Stimulated activated CD4-positive, alpha-beta T cell treated with anti-CD3 and anti-CD28 coated beads, Interleukin-12 subunit alpha, Interleukin-12 subunit beta, amount 100 ng/mL, for 48 hours (primary cell): Measurements from ENCODE around the gene LRP1.

ENCODE experiments used
- DNase-seq, 3 donors: peaks; one replicate each; pipeline ENCODE4 v3.0.0-alpha.2; 2020; ENCODE audit warnings: low read depth in 2 of 3, low spot score in 1 of 3

Gene LRP1

DNA sequence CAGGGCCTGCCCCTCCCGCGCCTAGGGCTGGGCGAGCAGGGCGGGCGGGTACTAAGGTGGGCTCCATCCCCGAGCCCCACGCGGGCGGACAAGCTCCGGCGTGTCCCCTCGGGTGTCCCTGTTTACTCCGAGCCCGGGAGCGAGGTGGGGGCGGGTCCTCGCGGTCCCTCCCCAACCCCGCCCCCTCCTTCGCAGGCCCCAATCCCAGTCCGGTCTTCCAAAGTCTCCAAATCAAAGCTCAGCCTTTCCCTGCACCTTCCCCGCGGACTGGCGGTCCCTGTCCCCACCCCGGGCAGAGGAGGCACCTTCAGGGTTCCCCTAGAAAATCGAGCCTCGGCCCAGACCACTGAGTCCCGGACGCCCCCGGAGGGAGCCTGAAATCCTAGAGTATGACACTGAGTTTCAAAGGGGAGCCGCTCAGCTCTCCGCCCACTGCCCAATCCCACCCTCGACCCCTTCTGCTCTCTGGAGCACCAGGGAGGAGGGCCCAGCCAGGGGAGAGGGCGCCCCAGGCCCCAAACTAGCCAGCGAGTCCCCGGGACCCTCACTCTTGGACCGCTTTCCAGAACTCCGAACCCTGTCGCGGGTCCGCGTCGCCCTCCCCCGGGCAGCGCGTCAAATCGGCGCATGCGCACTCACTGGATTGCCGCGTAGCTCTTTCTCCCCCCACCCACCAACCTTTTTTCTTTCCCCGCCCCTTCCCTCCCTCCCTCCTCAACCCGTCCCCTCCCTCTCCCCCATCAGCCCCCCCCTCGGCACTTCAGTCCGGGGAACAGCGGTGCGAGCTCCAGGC, at the start of gene LRP1:
TSS of gene LRP1 (plus strand) at position 758 of the 793 bp plus-strand sequence. CDS start 482 bp downstream, outside the sequence.
- DNase-seq: peak; percentile 38 to 68 (median 55)

DNA sequence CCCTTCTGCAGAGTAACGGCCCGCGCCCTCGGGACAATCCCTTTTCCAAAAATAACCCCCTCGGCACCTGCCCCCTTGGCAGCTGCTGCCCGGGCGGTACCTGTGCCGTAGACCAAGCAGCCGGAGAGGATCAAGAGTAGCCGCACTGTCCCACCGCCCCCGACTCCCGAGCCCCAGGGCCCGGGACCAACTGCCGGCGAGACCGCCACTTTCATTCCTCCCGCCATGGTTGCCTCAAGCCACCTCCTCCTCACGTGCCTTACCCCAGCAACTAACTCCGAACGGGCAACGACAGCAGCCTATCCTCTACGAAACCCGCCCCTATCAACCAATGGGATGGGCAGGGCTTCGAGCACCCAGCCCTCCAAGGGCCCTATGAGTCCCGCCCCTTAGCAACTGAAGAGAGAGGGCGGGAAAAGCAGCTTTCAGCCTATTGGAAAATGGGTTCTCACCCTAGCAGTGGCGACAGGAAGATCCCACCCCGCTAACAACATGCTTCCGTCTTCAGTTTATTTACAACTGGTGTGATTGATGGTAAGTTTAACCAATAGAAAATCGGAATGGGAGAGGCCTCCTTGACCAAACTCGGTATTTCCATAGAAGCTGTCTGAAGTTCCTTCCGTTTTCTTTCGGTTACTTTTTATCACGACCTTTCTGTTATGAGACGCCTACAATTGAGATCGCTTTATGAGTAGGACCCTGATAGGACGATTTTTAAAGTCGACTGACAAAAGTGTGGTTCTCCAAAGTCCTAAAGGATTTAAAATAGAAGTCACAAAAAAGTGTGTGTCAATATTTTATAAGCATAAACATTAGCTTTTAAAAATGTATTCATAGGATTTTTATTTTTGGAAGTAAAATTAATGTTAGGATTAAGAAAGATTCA, 49.5 kb upstream of the LRP1 start, which contains the start of gene NEMP1:
TSS of gene NEMP1 (minus strand) at position 273 of the 886 bp plus-strand sequence. CDS start at position 227, 46 bp downstream.
- DNase-seq: peak; percentile 92 to 95 (median 93)

DNA sequence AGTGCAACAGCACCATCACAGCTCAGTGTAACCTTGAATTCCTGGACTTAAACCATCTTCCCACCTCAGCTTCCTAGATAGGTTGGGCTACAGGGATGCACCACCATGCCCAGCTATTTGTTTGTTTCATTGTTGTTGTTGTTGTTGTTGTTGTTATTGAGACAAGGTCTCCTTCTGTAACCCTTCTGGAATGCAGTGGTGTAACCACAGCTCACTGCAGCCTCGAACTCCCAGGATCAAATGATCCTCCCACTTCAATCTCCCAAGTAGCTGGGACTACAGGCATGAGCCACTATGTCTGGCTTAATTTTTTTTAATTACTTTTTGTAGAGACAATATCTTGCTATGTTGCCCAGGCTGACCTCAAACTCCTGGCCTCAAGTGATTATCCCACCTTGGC, 48.5 kb upstream of the LRP1 start:
- DNase-seq: no peak

DNA sequence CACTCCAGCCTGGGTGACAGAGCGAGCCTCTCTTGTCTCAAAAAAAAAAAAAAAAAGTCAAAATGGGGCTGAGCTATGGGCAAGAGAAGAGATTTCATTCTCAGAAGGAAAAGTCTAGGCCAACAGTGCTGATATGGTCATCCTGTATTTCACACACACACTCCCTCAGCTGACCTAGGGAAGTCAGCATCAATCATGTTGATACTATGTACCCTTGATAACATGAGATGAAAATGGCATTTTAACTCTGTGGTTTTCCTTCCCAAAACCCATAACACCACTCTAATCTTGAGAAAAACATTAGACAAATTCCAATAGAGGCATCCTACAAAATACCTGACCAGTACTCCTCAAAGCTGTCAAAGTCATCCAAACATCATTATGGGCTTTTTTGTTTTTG, 47.4 kb upstream of the LRP1 start:
- DNase-seq: no peak

DNA sequence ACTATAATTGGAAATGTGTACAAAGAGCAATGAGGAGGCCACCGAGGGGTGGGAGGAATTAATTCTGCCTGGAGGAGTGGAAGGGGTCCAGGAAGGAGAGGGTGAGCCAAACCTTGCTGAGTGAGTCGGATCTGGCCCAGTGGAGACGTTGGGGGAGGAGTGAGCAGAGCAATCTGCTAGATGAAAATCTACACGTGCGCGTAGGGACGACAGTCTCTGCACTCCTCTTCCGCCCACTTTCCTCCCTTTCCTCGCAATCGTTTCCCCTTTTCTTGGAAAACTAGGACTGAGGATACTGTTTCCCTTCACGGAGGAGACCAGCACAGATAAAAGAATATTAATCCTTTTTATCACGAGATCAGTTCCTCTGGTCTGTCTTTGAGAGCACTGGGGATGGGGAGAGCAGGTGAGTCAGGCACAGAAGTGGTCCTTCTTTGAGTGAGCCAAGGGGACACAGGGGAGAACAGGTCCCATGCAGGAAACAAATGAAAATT, 42.2 kb upstream of the LRP1 start:
- DNase-seq: peak in 1 of 3 donors; percentile 42

DNA sequence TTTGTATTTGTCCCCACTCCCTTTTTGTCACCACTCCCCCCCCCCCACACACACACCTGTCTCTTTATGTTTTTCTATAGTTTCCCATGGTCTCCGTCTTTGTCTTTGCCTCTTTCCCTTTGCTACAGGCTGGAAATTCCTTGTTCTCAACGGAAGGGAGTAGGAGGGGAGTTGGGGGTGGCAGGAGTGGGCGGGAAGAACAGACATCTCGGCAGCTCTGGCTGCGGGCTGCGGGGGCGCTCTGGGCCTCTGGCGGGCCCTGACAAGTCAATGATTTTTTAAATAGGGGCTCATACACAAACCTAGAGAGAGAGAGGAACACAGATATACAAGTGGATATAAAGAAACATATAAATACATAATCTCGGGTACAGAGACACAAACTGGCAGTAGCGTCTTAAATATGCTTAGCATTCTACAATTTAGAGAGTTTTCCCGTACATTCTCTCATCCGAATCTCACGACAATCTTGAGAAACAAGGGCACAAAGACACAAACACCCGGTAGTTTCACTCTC, 41.7 kb upstream of the LRP1 start:
- DNase-seq: peak in 1 of 3 donors; percentile 51

DNA sequence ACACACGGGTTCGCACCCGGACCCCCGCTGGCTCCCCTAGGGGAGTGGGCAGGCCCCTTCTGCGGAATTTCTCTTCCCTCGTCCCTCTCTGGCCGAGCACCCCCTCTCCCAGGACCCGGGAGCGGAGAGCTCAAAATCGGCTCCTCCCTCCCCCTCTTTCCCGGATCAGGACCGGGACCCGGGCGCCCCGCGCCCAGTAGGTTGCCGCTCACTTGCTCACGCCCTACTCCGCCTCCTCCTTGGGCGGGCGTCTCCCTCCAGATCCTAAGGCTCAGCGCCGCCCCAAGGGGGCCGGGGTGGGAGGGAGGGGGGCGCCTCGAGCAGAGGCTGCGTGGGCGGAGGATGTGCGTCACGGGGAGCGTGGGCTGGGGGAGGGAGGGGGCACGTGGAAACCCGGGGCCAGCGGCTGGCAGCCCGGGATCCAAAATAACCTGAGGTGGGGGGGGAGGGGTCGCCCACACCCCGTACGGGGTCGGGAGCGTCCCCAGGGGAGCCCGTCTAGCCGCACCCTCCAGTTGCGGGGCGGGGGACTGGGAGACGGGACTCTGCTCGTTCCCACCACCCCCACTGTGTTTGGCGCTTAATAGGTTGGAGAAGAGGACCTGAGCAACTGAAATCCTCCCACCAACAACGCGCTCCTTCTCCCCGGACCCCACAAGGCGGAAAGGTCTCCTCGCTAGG, 41.1 kb upstream of the LRP1 start:
- peak; percentile 87 to 92 (median 90) for DNase-seq

DNA sequence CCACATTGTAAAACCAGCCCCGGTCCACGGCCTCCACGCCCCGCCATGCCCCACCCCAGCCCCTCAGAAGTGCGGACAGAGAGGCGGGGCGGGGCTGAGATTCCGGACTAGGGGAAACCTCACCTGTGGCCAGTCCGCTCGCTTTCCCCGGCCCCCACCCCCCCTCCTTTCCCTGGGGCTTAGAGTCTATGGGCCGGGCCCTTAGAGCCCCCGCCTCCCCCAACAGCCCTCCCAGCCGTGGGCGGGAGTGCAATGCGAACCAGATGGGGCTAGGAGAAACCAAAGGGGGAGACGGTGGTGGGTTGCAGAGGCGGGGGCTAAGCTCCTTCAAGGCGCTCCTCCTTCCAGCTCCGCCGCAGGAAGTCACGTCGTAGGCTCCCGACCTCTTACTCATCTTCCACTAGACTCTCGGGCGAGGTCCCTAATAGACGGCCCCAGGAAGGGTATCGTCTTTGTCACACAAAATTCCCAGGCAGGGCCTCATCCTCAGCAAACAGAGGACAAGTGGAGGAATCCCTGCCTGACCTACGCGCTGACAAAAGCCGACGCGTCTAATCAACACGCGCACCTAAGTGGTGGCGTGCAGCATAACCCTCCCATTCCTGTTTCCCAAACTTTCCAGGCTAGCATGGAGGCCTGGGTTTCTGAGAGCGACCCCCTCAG, 40.5 kb upstream of the LRP1 start:
- peak; percentile 76 to 85 (median 80) for DNase-seq

DNA sequence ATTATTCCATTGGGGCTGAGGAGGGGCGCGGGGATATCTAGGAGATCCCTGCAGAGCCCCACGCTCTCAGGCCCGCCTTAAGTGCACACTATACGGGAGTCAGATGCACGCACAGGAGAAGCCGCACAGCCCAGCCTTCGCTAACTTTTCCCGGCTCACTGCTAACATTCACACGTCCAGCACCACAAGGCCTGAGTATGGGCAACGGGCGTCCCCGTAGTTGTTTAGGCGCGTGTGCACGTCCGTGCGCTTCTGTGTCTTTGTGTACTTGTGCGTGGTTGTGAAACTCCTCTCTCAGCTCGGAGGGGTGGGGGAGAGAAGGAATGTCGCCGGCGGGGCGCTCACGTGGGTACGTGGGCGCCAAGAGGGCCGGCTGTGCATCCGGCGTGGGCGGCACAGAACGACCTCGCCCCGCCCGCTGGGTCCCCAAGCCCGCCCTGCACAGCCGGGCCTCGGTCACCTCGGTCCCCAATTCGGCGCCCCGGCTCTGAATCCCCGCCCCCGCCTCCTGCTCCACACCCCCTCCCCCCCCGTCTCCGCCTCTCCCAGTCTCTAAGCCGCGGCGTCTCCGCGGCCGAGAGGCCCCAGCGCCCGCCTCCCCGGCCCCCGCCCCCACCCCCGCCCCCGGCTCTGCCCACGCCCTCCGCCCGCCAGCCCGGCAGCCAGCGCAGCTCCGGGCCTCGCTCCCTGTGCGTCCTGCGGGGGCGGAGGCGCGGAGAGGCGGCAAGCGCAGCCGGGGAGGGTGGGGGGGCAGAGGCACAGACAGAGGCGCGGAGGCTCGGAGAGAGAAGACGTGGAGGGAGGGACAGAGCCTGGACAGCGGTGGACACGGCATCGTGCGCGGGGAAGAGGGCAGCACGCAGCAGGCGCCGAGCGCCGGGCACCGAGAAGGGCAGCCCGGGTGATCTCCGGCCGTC, 39.7 kb upstream of the LRP1 start, which contains the start of gene NAB2:
TSS of gene NAB2 (plus strand) at position 761 of the 917 bp plus-strand sequence. CDS start 158 bp downstream, outside the sequence.
- peak; percentile 73 to 88 (median 76) for DNase-seq

DNA sequence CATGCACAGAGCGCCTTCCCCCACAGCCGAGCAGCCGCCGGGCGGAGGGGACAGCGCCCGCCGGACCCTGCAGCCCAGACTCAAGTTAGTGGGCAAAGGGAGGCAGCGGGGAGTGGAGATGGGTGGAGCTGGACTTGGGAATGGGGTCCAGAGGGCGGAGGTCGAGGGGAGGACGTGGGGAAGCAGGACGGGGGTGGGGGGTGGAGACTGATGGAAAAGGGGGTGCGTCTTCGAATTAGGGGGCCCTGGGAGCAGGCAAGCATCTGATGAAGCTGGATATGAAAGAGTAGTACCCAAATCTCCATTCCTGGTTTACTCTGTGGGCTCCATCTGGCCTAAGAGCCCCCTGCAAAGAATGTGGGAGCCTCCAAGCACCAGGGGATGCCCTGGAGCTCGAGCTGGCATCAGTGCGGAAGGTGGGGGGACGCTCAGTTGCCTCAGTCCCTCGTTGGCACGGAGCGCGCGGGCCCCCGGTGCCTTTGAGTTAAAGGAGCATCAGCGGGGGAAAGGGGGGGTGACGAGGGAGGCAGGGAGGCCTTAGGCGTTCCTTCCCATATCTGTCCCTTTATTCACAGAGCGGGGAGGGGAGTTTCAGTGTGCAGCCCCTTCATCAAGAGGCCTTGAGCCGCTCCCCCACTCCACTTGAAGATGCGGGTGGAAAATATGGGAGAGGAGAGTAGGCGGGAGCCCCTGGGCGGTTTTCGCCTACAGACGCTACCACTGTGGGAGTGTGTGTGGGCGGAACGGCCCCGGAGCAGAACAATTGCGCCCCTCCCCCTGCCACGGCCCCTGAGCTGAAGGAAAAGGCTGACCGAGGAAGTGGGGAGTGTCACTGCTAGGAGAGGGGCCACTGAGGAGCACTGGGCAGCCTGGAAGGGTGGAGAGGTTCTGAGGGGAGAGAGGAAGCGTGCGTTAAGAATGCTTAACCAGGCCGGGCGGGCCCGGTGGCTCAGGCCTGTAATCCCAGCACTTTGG, 38.7 kb upstream of the LRP1 start:
- DNase-seq: peak in 1 of 3 donors; percentile 45

DNA sequence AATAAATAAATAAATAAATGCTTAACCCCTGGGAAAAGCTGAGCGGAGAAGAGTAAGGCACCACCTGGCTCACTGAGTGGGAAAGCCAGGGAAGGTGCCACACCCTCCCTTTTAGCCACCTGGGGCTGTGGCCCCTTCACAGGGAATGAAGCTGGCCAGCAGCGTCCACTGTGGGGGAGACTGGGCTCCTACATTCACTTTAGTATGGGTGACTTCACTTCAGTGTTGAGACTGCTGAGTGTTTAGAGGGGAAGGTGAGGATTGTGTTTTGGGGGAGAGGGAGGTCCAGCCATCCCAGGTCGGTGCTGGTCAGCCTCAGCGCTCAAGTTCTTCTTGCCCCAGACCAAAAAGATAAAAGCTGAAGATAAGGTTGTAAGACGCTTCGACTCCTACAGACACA, 37.8 kb upstream of the LRP1 start:
- no peak for DNase-seq

DNA sequence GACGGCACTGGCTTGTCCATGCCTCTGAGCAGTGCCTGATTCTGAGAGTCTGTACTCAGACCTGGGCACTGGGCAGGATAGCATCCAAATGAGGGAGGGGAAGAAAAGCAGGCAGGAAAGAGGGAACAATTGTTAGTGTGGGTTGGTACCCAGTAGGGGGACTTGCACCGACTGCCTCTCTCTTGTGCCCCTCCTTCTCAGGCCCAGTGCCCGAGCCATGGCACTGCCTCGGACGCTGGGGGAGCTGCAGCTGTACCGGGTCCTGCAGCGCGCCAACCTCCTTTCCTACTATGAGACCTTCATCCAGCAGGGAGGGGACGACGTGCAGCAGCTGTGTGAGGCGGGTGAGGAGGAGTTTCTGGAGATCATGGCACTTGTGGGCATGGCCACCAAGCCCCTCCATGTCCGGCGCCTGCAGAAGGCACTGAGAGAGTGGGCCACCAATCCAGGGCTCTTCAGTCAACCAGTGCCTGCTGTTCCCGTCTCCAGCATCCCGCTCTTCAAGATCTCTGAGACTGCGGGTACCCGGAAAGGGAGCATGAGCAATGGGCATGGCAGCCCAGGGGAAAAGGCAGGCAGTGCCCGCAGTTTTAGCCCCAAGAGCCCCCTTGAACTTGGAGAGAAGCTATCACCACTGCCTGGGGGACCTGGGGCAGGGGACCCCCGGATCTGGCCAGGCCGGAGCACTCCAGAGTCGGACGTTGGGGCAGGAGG, 37.2 kb upstream of the LRP1 start:
- DNase-seq: no peak

DNA sequence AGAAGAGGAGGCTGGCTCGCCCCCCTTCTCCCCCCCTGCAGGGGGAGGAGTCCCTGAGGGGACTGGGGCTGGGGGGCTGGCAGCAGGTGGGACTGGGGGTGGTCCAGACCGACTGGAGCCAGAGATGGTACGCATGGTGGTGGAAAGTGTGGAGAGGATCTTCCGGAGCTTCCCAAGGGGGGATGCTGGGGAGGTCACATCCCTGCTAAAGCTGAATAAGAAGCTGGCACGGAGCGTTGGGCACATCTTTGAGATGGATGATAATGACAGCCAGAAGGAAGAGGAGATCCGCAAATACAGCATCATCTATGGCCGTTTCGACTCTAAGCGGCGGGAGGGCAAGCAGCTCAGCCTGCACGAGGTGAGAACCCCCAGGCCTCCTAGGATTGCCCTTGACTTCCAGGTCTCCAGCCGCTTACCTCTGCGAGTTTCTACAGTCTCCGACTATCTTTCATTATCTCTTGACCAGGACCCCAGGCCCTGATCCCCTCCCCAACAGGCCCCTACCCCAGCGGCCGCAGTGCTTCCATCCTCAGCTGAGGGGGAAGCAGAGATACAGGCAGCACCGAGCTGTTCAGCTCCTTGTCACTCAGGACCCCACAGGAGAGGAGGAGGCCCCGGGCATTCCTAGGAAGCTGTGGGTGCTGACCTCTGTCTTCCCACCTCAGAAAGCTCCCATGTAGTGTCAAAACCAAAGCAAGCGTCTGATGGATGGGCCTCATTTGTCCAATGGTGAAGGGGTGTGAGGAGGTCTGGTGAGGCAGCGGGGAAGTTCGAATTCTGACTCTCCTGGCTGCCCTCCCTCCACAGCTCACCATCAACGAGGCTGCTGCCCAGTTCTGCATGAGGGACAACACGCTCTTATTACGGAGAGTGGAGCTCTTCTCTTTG, 36.4 kb upstream of the LRP1 start:
- no peak for DNase-seq

DNA sequence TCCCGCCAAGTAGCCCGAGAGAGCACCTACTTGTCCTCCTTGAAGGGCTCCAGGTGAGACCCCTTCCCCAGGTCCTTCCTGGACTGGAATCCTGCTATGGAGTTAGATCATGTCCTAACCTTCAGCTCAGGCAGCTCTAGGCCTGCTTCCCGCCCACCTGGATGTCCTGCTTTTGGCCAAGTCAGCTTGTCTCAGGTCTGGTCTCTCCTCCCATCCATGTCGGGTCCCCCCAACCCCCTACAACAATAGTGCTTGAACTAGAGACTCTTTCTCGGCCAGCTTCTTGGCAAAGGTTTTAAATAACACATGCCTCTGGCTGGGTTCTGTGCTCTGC, 35.8 kb upstream of the LRP1 start:
- DNase-seq: no peak

DNA sequence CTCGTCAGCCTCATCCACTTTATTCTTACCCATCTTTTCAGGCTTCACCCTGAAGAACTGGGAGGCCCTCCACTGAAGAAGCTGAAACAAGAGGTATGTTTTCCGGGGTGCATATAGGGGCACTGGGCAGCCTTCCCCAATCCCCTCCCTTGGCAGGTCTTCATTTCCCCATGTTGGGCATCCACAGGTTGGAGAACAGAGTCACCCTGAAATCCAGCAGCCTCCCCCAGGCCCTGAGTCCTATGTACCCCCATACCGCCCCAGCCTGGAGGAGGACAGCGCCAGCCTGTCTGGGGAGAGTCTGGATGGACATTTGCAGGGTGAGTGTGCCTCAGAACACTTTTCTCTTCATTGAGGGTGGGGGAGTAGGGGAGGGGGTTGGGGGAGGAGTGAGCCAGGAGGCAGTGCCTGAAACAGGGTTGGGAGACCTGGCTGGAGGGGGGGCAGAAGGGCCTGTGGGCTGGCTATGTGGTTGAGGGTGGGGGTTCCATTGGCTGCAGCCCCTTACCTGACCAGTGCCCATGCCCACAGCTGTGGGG, 35.3 kb upstream of the LRP1 start:
- DNase-seq: no peak
